HG03064 (cell line): ENCODE data around the gene RAD17.
A peak's percentile ranks its signal among the peaks of the same experiment; 100 is the strongest.
"Not testable (repeated sequence)": the region's sequence is repeated elsewhere in the genome, so short reads cannot be mapped to it uniquely, and the experiment has no call there.

Source experiments
- ATAC-seq: cut with Tn5 transposase; IDR thresholded peaks from one replicate; pipeline ENCODE4 v1.9.1; 2021; ENCODE audit warnings: low read depth; ENCODE audit not compliant: unreplicated experiment

RAD17 gene

DNA sequence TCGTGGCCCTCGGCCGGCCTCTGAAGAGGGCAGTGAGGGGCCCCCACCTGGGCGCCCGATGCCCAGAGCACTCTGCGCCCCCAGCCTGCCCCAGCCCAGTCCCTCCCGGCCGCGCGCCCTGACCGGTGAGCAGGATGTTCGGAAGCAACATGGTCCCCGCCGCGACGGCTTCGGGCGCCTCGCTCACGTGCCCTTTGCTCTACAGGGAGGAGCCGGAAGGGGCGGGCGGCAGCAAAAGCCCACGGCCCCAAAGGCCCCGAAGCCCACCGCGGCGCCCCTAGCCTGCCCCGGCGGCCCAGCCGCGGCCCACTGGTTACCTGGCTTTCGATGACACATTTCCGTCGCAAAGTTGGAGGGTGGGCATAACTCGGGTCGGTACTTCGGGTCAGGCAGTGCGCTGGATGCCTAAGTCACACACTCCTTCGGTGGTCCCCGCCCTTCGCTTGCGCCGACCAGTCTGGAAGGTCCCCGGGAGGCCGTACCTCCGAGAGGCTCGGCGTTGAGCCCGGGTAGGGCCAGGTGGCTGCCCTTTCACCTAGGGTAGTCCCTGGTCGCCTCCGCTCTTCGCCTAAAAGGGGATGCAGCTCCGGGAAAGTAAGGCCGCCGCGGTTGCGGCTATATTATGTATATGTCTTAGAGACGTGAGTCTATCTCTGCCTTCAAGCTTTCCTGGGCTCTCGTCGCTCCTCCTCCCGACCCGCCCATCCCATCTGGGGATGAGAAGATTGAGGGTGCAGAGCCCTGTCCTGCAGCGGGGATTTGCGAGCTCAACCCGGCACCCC is at the start of gene RAD17, which contains the start of the genes AK6 and TAF9:
RAD17 (plus strand) TSS at position 479 of the 782 bp plus-strand sequence. CDS start 2,391 bp downstream, outside the sequence.
AK6 (minus strand) TSS at position 181 of the 782 bp plus-strand sequence; CDS start at position 151, 30 bp downstream.
TAF9 (minus strand) TSS at position 181 of the 782 bp plus-strand sequence. CDS start 3,783 bp downstream, outside the sequence.
- peak; percentile 92 for ATAC-seq

GRCh38 chr5:69326365-69326764 is 43.3 kb upstream of the RAD17 start:
- no peak for ATAC-seq

GRCh38 chr5:69329905-69330489 is 39.6 kb upstream of the RAD17 start:
- ATAC-seq = no peak

DNA sequence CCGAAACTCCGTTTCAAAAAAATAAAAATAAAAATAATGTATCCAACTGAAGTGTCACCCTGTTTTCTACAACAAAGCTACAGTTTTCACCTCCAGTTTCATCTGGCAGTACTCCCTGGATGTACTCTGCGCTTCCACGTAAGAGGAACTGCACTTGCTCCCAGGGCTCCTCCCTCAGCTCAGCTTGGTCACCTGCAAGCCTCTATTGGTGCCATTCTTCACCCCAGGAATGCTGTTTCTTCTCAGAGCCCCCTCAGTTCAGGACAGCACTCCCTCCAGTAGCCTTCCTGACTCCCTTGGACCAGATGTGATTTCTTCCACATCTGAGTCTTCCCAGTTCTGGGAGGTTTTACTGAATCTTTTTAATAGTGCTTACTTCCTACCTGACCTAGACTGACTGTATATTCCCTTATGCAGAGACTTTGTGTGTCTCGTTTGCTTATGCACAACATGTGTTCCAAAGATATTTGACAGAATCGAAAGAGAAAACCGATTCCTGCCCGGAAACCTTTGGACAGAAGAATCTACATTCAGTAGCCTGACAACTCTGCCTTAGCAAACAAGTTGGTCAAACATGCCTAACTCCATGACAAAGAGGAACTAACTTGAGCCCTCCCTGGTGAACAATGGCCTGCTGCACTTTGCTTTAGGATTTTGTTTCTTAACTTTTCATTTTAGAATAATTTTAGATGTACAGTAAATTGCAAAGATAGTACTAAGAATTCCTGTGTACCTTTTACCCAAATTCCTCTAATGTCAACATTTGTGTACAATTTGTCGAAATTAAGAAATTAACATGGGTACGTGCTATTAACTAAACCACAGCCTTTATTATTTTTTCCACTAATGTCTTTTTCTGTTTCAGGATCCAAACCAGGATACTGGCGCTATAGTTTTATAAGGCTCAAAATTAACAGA is 37.8 kb upstream of the RAD17 start:
- no peak for ATAC-seq

DNA sequence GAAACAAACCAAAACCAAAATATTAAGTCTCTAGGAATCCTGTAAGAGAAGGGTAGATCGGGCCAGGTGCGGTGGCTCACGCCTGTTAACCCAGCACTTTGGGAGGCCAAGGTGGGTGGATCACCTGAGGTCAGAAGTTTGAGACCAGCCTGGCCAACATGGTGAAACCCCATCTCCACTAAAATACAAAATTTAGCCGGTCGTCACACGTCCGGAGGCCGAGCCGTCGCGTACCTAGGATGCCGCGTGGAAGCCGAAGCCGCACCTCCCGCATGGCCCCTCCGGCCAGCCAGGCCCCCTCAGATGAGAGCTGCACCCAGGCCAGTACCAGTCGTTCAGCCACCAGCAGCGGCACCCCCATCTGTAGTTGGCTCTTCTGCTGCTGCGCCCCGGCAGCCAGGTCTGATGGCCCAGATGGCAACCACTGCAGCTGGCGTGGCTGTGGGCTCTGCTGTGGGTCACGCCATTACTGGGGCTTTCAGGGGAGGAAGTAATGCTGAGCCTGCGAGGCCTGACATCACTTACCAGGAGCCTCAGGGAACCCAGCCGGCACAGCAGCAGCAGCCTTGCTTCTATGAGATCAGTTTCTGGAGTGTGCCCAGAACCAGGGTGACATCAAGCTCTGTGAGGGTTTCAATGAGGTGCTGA is 35.8 kb upstream of the RAD17 start:
- ATAC-seq = not testable (repeated sequence)

- ATAC-seq = peak; percentile 52
Observed at GRCh38 chr5:69334793-69335268, 34.8 kb upstream of the RAD17 start.

DNA sequence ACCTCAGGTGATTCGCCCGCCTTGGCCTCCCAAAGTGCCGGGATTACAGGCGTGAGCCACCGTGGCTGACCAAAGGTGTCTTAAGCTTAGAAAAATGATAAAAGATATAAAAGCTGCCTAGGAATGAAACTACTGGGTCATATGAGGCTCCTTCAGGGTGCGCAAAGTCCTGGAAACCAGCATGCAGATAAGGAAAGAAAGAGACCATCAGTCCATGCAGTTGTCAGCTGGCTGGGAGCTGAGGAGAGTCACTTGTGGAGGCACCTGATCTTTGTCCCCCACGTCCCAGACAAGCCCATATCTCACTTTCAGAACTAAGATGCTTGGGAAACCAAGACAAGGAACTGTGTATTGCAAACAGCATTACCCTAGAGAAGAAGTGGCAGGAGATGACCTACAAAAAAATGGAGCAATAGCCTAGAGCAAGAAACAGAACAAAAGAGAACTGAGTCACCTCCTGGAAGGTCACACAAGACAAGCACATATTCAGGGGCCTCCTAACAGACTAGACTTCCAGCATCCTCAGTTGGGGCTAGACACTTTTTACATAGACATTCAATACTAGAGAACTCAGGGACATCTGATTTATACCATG is 34.2 kb upstream of the RAD17 start:
- no peak for ATAC-seq

- ATAC-seq = no peak
Observed at GRCh38 chr5:69341520-69342161, 28.0 kb upstream of the RAD17 start.

DNA sequence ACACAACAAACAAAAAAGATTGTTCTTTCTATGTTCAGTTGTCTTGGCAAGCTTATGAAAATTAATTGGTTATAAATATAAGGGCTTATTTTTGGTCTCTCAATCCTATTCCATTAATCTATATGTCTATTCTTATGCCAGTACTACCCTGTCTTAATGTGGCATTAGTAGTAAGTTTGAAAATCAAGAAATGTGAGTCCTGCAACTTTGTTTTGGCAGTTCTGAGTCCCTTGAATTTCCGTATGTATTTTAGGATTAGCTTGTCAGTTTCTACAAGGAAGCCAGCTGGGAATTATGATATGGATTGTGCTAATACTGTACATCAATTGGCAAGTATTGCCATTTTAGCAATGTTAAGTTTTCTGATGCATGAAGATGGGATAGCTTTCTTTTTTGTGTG is 26.5 kb upstream of the RAD17 start:
- ATAC-seq = no peak

- ATAC-seq = no peak
Observed at GRCh38 chr5:69350664-69351063, 19.0 kb upstream of the RAD17 start.

GRCh38 chr5:69359699-69360098 is 9.9 kb upstream of the RAD17 start:
- ATAC-seq = no peak

DNA sequence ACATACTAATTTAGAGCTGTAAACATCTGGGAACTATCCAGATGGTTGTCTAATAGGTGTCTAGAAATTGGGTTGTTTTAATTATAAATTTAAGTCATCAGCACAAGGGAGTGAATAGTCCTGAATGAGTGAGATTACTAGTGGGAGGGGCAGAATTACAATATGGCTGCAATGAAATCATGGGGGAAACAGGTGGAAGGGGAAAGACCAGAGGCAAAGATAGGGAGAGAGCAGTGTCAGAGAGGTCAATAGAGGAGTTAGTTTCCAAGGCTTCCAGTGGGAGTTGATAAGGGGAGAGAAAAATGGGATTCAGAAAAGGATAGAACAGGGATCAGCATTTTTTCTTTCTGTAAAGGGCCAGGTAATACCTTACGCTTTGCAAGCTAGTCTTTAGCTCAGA is 9.2 kb upstream of the RAD17 start:
- no peak for ATAC-seq

DNA sequence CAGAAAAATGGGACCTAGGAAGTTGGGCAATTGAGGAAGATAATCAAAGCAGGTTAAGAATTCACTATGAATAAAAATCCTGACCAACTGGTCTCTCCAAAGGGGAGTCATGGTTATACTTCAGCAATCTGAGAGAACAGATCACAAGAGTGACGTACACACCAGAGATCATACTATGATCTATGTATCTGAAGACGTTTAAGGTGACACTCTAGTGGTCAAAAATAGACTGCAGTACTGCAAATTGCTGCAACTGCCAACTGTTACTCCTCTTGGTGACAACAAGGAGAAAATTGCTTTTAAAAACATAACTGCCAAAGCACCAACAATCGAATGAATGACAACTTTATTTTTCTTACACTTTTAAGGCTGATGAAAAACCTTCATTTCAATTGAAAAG is 5.2 kb upstream of the RAD17 start:
- no peak for ATAC-seq

GRCh38 chr5:69364850-69365249 is 4.8 kb upstream of the RAD17 start:
- ATAC-seq = no peak

DNA sequence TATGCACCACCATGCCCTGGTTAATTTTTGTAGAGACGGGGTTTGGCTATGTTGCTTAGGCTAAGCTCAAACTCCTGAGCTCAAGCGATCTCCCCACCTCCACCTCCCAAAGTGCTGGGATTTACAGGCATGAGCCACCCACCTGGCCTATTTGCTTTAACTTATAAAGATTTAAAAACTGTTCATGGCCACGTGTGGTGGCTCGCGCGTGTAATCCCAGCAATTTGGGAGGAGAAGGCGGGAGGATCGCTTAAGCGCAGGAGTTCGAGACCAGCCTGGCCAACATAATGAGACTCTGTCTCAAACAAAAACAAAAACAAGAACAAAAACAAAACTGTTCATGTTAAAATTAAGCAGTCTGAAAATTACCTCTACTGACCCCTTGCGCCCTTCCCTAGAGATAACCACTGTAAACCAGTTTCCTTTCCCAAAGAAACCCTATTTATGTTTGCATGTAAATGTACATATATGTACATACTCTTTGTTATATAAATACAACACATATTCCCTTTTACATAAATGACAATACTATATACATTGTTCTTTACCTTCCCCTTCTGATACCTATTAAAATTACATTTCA is 1.8 kb upstream of the RAD17 start:
- ATAC-seq = no peak

DNA sequence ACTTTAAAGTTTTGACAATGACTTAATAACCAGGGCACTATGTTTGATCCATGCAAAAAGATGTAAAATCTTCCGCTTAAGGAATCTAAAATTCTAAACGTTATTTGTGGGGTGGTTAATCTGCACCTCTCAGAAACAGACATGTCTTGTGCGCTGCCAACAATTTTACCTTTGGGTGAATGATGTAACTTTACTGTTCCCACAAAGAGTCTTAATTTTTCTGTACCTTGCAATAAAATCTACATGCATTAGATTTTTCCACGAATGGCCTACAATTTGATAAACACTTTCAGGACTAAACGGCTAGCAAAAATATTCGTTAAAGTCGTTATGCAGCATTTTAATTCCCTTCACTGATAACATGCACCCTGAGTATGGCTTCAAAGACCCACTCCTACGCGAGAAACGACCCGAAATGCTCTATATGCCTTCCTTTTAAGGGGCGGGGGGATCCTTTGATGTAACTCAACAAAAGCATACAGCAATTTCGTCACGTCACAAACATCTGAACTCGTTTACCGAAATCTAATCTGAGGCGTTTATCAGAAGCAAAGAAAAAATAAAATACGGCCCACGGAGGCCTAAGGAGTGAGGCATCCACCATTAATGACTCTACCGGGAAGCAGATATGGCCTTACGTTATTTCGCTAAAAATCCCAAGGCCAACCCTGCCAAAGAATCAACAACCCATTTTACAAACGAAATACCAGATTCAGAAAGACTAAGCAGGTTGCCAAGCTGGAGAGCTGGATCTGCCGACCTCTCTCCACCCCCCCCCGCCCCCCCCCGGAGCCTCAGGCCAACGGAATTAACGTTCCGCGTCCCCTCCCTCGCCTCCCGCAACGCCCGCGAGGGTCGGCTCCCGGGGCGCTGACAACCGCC is 919 bp upstream of the RAD17 start:
- ATAC-seq = peak; percentile 22

- ATAC-seq = not testable (repeated sequence)
Observed at GRCh38 chr5:69370335-69370734, 717 bp downstream of the RAD17 start.

DNA sequence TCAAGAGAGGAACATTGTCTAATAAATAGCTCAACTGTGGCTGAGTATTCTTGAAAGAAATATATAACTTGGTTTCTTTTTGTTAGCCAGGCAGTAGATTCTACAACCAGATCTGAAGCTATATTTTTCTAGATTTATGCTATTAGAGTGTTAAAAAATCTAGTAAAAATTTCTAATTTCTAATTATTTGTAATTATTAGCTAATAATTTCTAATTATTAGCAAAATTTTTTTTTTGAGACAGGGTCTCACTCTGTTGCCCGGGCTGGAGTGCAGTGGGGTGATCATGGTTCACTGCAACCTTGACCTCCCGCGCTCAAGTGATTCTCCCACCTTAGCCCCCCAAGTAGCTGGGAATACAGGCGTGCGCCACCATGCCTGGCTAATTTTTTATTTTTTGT is 2.8 kb downstream of the RAD17 start:
- no peak for ATAC-seq
